Measurements from ENCODE around the gene TMED6. TPM values are rescaled to one million over a fixed set of nuclear protein-coding genes. Genes with fewer than 3 reads are reported as not detected.

The TMED6 gene
- polyA plus RNA-seq, 4 donors: 4.5 to 5.7 (median 5.6) TPM; not detected in 1

GRCh38 chr16:69330286-69331109 is 21.1 kb downstream of the TMED6 start, which contains the start of gene PDF:
Gene PDF, minus strand, starts transcription at chr16:69330588. Its CDS starts 18 bp downstream, at chr16:69330570.
- H3K4me3 ChIP-seq (ENCODE audit: low read depth in 1 of 3, low read length in 3 of 3): peak within 1 kb of the TSS; percentile 60 to 90 (median 74)
- H3K27ac ChIP-seq (ENCODE audit: low read depth in 1 of 3, low read length in 2 of 3): peak within 1 kb of the TSS; percentile 92 to 95 (median 94)
- 0 to 1% (median 1%) methylated on average over 48 to 93 of the region's 93 CpGs for whole genome bisulfite sequencing, 3 donors
- H3K9me3 ChIP-seq (ENCODE audit: control insufficient read depth in 2 of 2, insufficient read depth in 1 of 2, low read depth in 1 of 2, low read length in 1 of 2): no peaks in the 10 kb centered on the region
- no peaks in the 10 kb centered on the region for H3K27me3 ChIP-seq (ENCODE audit: control insufficient read depth in 3 of 3, insufficient read depth in 3 of 3, low read length in 3 of 3)
- peaks cover 9 to 42% (median 10%) of the 10 kb centered on the region in 3 donors for H3K4me1 ChIP-seq (ENCODE audit: control insufficient read depth in 3 of 3, insufficient read depth in 2 of 3, low read depth in 1 of 3, low read length in 2 of 3)
- DNase-seq (peak; percentile 95 to 97), FAIRE-seq (no peak)
- peaks cover 11 to 74% (median 21%) of the 10 kb centered on the region in 3 donors for H3K36me3 ChIP-seq (ENCODE audit: control insufficient read depth in 3 of 3, insufficient read depth in 2 of 3, low read depth in 1 of 3, low read length in 3 of 3)

- H3K4me1 ChIP-seq (ENCODE audit: control insufficient read depth in 3 of 3, insufficient read depth in 2 of 3, low read depth in 1 of 3, low read length in 2 of 3): peaks cover 9 to 44% (median 10%) of the 10 kb centered on the region in 3 donors
- peak; percentile 21 to 43 for DNase-seq
- 2 to 5% (median 4%) methylated on average over 69 to 77 of the region's 77 CpGs for WGBS, 3 donors
Observed at GRCh38 chr16:69329369-69330285, 22.0 kb downstream of the TMED6 start.

GRCh38 chr16:69328854-69329316 is 22.7 kb downstream of the TMED6 start:
- FAIRE-seq (no peak), DNase-seq (peak; percentile 21 to 75)
- H3K4me1 ChIP-seq (ENCODE audit: control insufficient read depth in 3 of 3, insufficient read depth in 2 of 3, low read depth in 1 of 3, low read length in 2 of 3): peaks cover 9 to 49% (median 10%) of the 10 kb centered on the region in 3 donors
- 11 to 39% (median 21%) methylated on average over 10 of the region's 10 CpGs for WGBS, 3 donors
- peak overlapping the region in 1 of 3 donors; percentile 7 for H3K27ac ChIP-seq (ENCODE audit: low read depth in 1 of 3, low read length in 2 of 3)
- H3K27me3 ChIP-seq (ENCODE audit: control insufficient read depth in 3 of 3, insufficient read depth in 3 of 3, low read length in 3 of 3): no peaks in the 10 kb centered on the region
- peaks cover 4 to 74% (median 10%) of the 10 kb centered on the region in 3 donors for H3K36me3 ChIP-seq (ENCODE audit: control insufficient read depth in 3 of 3, insufficient read depth in 2 of 3, low read depth in 1 of 3, low read length in 3 of 3)
- no peaks in the 10 kb centered on the region for H3K9me3 ChIP-seq (ENCODE audit: control insufficient read depth in 2 of 2, insufficient read depth in 1 of 2, low read depth in 1 of 2, low read length in 1 of 2)
- peak overlapping the region in 2 of 3 donors; percentile 60 to 90 for H3K4me3 ChIP-seq (ENCODE audit: low read depth in 1 of 3, low read length in 3 of 3)

More at GRCh38 chr16:69329369-69330285, 22.0 kb downstream of the TMED6 start:
- no peak for FAIRE-seq
- peak overlapping the region; percentile 60 to 90 (median 74) for H3K4me3 ChIP-seq (ENCODE audit: low read depth in 1 of 3, low read length in 3 of 3)
- H3K9me3 ChIP-seq (ENCODE audit: control insufficient read depth in 2 of 2, insufficient read depth in 1 of 2, low read depth in 1 of 2, low read length in 1 of 2): no peaks in the 10 kb centered on the region
- peak overlapping the region; percentile 18 to 94 (median 49) for H3K27ac ChIP-seq (ENCODE audit: low read depth in 1 of 3, low read length in 2 of 3)
- no peaks in the 10 kb centered on the region for H3K27me3 ChIP-seq (ENCODE audit: control insufficient read depth in 3 of 3, insufficient read depth in 3 of 3, low read length in 3 of 3)
- H3K36me3 ChIP-seq (ENCODE audit: control insufficient read depth in 3 of 3, insufficient read depth in 2 of 3, low read depth in 1 of 3, low read length in 3 of 3): peaks cover 7 to 74% (median 17%) of the 10 kb centered on the region in 3 donors

GRCh38 chr16:69327585-69328310 is 23.8 kb downstream of the TMED6 start:
- Histone ChIP-seq H3K4me1 (ENCODE audit: control insufficient read depth in 3 of 3, insufficient read depth in 2 of 3, low read depth in 1 of 3, low read length in 2 of 3) (peaks cover 9 to 49% (median 10%) of the 10 kb centered on the region in 3 donors), H3K27me3 (ENCODE audit: control insufficient read depth in 3 of 3, insufficient read depth in 3 of 3, low read length in 3 of 3) (no peaks in the 10 kb centered on the region), H3K27ac (ENCODE audit: low read depth in 1 of 3, low read length in 2 of 3) (peak overlapping the region in 1 of 3 donors; percentile 79), H3K9me3 (ENCODE audit: control insufficient read depth in 2 of 2, insufficient read depth in 1 of 2, low read depth in 1 of 2, low read length in 1 of 2) (no peaks in the 10 kb centered on the region), H3K36me3 (ENCODE audit: control insufficient read depth in 3 of 3, insufficient read depth in 2 of 3, low read depth in 1 of 3, low read length in 3 of 3) (peaks cover 8 to 77% (median 9%) of the 10 kb centered on the region in 3 donors), H3K4me3 (ENCODE audit: low read depth in 1 of 3, low read length in 3 of 3) (no peak overlapping the region)
- WGBS, 3 donors: 57 to 82% (median 69%) methylated on average over 14 of the region's 14 CpGs
- no peak for FAIRE-seq
- DNase-seq: no peak

- Histone ChIP-seq H3K4me3 (ENCODE audit: low read depth in 1 of 3, low read length in 3 of 3) (peak overlapping the region in 1 of 3 donors; percentile 4), H3K36me3 (ENCODE audit: control insufficient read depth in 3 of 3, insufficient read depth in 2 of 3, low read depth in 1 of 3, low read length in 3 of 3) (peaks cover 13 to 79% (median 20%) of the 10 kb centered on the region in 3 donors), H3K27ac (ENCODE audit: low read depth in 1 of 3, low read length in 2 of 3) (peak overlapping the region; percentile 56 to 79 (median 56)), H3K9me3 (ENCODE audit: control insufficient read depth in 2 of 2, insufficient read depth in 1 of 2, low read depth in 1 of 2, low read length in 1 of 2) (no peaks in the 10 kb centered on the region), H3K27me3 (ENCODE audit: control insufficient read depth in 3 of 3, insufficient read depth in 3 of 3, low read length in 3 of 3) (no peaks in the 10 kb centered on the region), H3K4me1 (ENCODE audit: control insufficient read depth in 3 of 3, insufficient read depth in 2 of 3, low read depth in 1 of 3, low read length in 2 of 3) (peaks cover 9 to 49% (median 10%) of the 10 kb centered on the region in 3 donors)
- no peak for FAIRE-seq
- 16 to 48% (median 26%) methylated on average over 7 of the region's 7 CpGs for WGBS, 3 donors
- DNase-seq: peak; percentile 89 to 93
Observed at GRCh38 chr16:69326172-69326873, 25.3 kb downstream of the TMED6 start.

- DNase-seq (no peak), FAIRE-seq (no peak)
- no peaks in the 10 kb centered on the region for H3K27me3 ChIP-seq (ENCODE audit: control insufficient read depth in 3 of 3, insufficient read depth in 3 of 3, low read length in 3 of 3)
- H3K36me3 ChIP-seq (ENCODE audit: control insufficient read depth in 3 of 3, insufficient read depth in 2 of 3, low read depth in 1 of 3, low read length in 3 of 3): peaks cover 18 to 79% (median 22%) of the 10 kb centered on the region in 3 donors
- H3K9me3 ChIP-seq (ENCODE audit: control insufficient read depth in 2 of 2, insufficient read depth in 1 of 2, low read depth in 1 of 2, low read length in 1 of 2): no peaks in the 10 kb centered on the region
- peak overlapping the region in 2 of 3 donors; percentile 56 to 79 for H3K27ac ChIP-seq (ENCODE audit: low read depth in 1 of 3, low read length in 2 of 3)
- H3K4me3 ChIP-seq (ENCODE audit: low read depth in 1 of 3, low read length in 3 of 3): no peak overlapping the region
- 74 to 78% (median 77%) methylated on average over 6 of the region's 6 CpGs for whole genome bisulfite sequencing, 3 donors
- H3K4me1 ChIP-seq (ENCODE audit: control insufficient read depth in 3 of 3, insufficient read depth in 2 of 3, low read depth in 1 of 3, low read length in 2 of 3): peaks cover 9 to 45% (median 10%) of the 10 kb centered on the region in 3 donors
Observed at GRCh38 chr16:69325784-69326171, 25.8 kb downstream of the TMED6 start.

GRCh38 chr16:69324585-69325253 is 26.9 kb downstream of the TMED6 start:
- no peak overlapping the region for H3K27ac ChIP-seq (ENCODE audit: low read depth in 1 of 3, low read length in 2 of 3)
- DNase-seq (no peak), FAIRE-seq (no peak)
- no peak overlapping the region for H3K4me3 ChIP-seq (ENCODE audit: low read depth in 1 of 3, low read length in 3 of 3)
- no peaks in the 10 kb centered on the region for H3K27me3 ChIP-seq (ENCODE audit: control insufficient read depth in 3 of 3, insufficient read depth in 3 of 3, low read length in 3 of 3)
- H3K36me3 ChIP-seq (ENCODE audit: control insufficient read depth in 3 of 3, insufficient read depth in 2 of 3, low read depth in 1 of 3, low read length in 3 of 3): peaks cover 27 to 89% (median 31%) of the 10 kb centered on the region in 3 donors
- WGBS, 3 donors: 59 to 76% (median 65%) methylated on average over 10 of the region's 10 CpGs
- peaks cover 9 to 45% (median 10%) of the 10 kb centered on the region in 3 donors for H3K4me1 ChIP-seq (ENCODE audit: control insufficient read depth in 3 of 3, insufficient read depth in 2 of 3, low read depth in 1 of 3, low read length in 2 of 3)
- no peaks in the 10 kb centered on the region for H3K9me3 ChIP-seq (ENCODE audit: control insufficient read depth in 2 of 2, insufficient read depth in 1 of 2, low read depth in 1 of 2, low read length in 1 of 2)
